H1 (cell line): ENCODE data around the gene TNS3.
A peak's percentile ranks its signal among the peaks of the same experiment; 100 is the strongest.

Source experiments
- BACH1 ChIP-seq: IDR thresholded peaks from 2 replicates; pipeline ENCODE4 v1.6.1; 2012; ENCODE audit warnings: low read length, improper control_type of control experiment
- GTF2F1 ChIP-seq: IDR thresholded peaks from 2 replicates; pipeline ENCODE4 v1.6.1; 2012; ENCODE audit warnings: low read depth, low read length, improper control_type of control experiment, borderline replicate concordance
- HDAC2 ChIP-seq, 2 experiments: fragments of 300-600 bp in 1 of 2; sonication (generic) in 1 of 2; IDR thresholded peaks; 2 replicates each; pipeline ENCODE4 v1.6.1; 2011 to 2012; ENCODE audit warnings: low read depth in 2 of 2, low read length in 2 of 2, mild to moderate bottlenecking in 2 of 2, moderate library complexity in 2 of 2, borderline replicate concordance in 1 of 2, inconsistent platforms in 1 of 2
- POLR2AphosphoS5 ChIP-seq: IDR thresholded peaks from 2 replicates; pipeline ENCODE4 v1.6.1; 2011; ENCODE audit warnings: low read depth, low read length
- TF ChIP-seq, protein P1 (sequence below), 3 experiments: IDR thresholded peaks; 1 replicate in 2 of 3; 2 replicates in 1 of 3; pipeline versions ENCODE4 v1.5.1 to v1.6.1; 2011; ENCODE audit warnings: low read length in 3 of 3, mild to moderate bottlenecking in 3 of 3, inconsistent platforms in 2 of 3, low read depth in 1 of 3, moderate library complexity in 1 of 3; ENCODE audit not compliant: insufficient read depth in 1 of 3; ENCODE audit errors: control extremely low read depth in 1 of 3
- TF ChIP-seq, protein P2 (sequence below): IDR thresholded peaks from 2 replicates; pipeline ENCODE4 v1.6.1; 2011; ENCODE audit warnings: low read length, improper control_type of control experiment

DNA sequence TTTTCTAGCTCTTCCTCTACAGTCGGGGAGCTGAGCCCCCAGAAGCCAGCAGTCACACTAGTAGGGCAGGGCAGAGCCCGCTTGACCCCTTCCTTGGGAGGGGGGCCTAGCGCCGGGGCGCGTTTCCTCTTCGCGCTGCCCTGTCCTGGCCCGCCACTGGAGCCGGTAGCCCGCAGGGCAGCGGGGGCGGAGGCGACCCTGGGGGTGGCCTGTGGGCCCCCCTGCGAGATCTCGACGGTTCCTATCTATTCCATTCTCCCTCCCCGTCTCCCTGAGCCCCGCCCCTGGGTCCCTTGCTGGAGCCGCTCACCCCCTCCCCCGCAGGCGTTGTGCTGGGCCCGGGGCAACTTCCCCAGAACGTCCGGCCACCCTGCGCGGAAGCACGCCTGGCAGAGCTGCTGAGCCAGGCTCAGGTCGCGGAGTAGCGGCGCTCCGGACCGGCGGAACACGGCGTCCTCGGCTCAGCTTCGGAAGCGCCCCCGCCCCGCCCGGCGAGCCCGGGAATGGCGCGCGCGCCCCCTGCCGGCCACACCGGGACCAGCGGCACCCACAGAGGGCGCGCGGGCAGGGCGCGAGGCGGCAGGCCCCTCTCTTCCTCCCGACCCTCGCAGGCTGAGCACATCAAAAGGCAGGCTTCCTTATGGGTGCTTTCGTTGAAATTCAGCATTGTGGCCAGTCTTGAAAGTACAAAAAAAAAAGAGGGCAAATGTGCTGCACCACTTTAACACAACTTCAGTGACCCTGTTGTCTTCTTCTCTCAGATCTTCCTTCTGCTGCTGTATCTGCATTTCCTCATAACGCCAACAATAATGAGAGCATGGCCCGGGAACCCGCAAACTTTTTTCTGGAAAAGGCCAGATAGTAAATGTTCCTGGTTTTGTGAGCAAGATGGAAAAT is 327.6 kb downstream of the TNS3 start:
- TF ChIP-seq, protein P1, sequence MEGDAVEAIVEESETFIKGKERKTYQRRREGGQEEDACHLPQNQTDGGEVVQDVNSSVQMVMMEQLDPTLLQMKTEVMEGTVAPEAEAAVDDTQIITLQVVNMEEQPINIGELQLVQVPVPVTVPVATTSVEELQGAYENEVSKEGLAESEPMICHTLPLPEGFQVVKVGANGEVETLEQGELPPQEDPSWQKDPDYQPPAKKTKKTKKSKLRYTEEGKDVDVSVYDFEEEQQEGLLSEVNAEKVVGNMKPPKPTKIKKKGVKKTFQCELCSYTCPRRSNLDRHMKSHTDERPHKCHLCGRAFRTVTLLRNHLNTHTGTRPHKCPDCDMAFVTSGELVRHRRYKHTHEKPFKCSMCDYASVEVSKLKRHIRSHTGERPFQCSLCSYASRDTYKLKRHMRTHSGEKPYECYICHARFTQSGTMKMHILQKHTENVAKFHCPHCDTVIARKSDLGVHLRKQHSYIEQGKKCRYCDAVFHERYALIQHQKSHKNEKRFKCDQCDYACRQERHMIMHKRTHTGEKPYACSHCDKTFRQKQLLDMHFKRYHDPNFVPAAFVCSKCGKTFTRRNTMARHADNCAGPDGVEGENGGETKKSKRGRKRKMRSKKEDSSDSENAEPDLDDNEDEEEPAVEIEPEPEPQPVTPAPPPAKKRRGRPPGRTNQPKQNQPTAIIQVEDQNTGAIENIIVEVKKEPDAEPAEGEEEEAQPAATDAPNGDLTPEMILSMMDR (IDR thresholded peaks at IDR 0.05; ENCODE audit: control extremely low read depth in 1 of 3, insufficient read depth in 1 of 3, low read depth in 1 of 3, low read length in 3 of 3): peak; percentile 82 to 92 (median 85)
- TF ChIP-seq BACH1 (no peak), GTF2F1 (no peak), POLR2AphosphoS5 (no peak), HDAC2 (IDR thresholded peaks at IDR 0.05; ENCODE audit: borderline replicate concordance in 1 of 2, low read depth in 2 of 2, low read length in 2 of 2) (no peak)
- TF ChIP-seq, protein P2, sequence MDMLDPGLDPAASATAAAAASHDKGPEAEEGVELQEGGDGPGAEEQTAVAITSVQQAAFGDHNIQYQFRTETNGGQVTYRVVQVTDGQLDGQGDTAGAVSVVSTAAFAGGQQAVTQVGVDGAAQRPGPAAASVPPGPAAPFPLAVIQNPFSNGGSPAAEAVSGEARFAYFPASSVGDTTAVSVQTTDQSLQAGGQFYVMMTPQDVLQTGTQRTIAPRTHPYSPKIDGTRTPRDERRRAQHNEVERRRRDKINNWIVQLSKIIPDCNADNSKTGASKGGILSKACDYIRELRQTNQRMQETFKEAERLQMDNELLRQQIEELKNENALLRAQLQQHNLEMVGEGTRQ: no peak
